Panc1 (cell line): Measurements from ENCODE around the gene SH2D1B.
"Not testable (repeated sequence)": the region's sequence is repeated elsewhere in the genome, so short reads cannot be mapped to it uniquely, and the experiment has no call there.

Source experiments
- SIN3A ChIP-seq: IDR thresholded peaks from 2 replicates; pipeline ENCODE4 v1.6.1; 2012; ENCODE audit warnings: low read depth, mild to moderate bottlenecking, low read length, moderate library complexity, borderline replicate concordance; ENCODE audit not compliant: insufficient read depth
- TF ChIP-seq, protein P1 (sequence below): fragments of 450-650 bp; IDR thresholded peaks from 2 replicates; pipeline ENCODE4 v1.5.1; 2017; ENCODE audit warnings: mild to moderate bottlenecking

DNA sequence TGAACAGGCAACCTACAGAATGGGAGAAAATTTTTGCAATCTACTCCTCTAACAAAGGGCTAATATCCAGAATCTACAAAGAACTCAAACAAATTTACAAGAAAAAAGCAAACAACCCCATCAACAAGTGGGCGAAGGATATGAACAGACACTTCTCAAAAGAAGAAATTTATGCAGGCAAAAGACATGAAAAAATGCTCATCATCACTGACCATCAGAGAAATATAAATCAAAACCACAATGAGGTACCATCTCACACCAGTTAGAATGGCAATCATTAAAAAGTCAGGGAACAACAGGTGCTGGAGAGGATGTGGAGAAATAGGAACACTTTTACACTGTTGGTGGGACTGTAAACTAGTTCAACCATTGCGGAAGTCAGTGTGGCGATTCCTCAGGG lies 42.4 kb upstream of the SH2D1B start:
- not testable (repeated sequence) for TF ChIP-seq SIN3A
- TF ChIP-seq, protein P1, sequence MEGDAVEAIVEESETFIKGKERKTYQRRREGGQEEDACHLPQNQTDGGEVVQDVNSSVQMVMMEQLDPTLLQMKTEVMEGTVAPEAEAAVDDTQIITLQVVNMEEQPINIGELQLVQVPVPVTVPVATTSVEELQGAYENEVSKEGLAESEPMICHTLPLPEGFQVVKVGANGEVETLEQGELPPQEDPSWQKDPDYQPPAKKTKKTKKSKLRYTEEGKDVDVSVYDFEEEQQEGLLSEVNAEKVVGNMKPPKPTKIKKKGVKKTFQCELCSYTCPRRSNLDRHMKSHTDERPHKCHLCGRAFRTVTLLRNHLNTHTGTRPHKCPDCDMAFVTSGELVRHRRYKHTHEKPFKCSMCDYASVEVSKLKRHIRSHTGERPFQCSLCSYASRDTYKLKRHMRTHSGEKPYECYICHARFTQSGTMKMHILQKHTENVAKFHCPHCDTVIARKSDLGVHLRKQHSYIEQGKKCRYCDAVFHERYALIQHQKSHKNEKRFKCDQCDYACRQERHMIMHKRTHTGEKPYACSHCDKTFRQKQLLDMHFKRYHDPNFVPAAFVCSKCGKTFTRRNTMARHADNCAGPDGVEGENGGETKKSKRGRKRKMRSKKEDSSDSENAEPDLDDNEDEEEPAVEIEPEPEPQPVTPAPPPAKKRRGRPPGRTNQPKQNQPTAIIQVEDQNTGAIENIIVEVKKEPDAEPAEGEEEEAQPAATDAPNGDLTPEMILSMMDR, result not testable (repeated sequence)
